Measurements from ENCODE around the gene PMVK.

GRCh38 chr1:154937085-154937987 is 817 bp upstream of the PMVK start:
- TF ChIP-seq, protein P1, sequence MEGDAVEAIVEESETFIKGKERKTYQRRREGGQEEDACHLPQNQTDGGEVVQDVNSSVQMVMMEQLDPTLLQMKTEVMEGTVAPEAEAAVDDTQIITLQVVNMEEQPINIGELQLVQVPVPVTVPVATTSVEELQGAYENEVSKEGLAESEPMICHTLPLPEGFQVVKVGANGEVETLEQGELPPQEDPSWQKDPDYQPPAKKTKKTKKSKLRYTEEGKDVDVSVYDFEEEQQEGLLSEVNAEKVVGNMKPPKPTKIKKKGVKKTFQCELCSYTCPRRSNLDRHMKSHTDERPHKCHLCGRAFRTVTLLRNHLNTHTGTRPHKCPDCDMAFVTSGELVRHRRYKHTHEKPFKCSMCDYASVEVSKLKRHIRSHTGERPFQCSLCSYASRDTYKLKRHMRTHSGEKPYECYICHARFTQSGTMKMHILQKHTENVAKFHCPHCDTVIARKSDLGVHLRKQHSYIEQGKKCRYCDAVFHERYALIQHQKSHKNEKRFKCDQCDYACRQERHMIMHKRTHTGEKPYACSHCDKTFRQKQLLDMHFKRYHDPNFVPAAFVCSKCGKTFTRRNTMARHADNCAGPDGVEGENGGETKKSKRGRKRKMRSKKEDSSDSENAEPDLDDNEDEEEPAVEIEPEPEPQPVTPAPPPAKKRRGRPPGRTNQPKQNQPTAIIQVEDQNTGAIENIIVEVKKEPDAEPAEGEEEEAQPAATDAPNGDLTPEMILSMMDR (conservative IDR thresholded peaks at IDR 0.05; ENCODE audit: low read depth, low read length) = peak; percentile 13; the same call in 1 of the 2 replicates
- TF ChIP-seq RAD21 (IDR thresholded peaks at IDR 0.05; ENCODE audit: low read length) = no peak
- peak; percentile 66; the same call in 1 of the 2 replicates for TF ChIP-seq POLR2A (IDR thresholded peaks at IDR 0.05; ENCODE audit: low read depth, low read length)
- TF ChIP-seq ELK1 (IDR thresholded peaks at IDR 0.05; ENCODE audit: borderline replicate concordance, low read depth, low read length) = no peak
- 0 out of 2 replicates have a peak, but pooled peaks have one; percentile 43 for TF ChIP-seq FOS (IDR thresholded peaks at IDR 0.05; ENCODE audit: low read depth, low read length)
- no peak for TF ChIP-seq MXI1 (IDR thresholded peaks at IDR 0.05; ENCODE audit: borderline replicate concordance, low read depth, low read length)
- peak; percentile 3; the same call in 1 of the 2 replicates for TF ChIP-seq NFE2L2 (IDR thresholded peaks at IDR 0.05; ENCODE audit: low read depth, low read length)
- TF ChIP-seq CEBPB (IDR thresholded peaks at IDR 0.05; ENCODE audit: low read depth, low read length) = 0 out of 2 replicates have a peak, but pooled peaks have one; percentile 4
- TF ChIP-seq, protein P2, sequence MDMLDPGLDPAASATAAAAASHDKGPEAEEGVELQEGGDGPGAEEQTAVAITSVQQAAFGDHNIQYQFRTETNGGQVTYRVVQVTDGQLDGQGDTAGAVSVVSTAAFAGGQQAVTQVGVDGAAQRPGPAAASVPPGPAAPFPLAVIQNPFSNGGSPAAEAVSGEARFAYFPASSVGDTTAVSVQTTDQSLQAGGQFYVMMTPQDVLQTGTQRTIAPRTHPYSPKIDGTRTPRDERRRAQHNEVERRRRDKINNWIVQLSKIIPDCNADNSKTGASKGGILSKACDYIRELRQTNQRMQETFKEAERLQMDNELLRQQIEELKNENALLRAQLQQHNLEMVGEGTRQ (IDR thresholded peaks at IDR 0.05; ENCODE audit: low read depth, low read length) = peak; percentile 24; the same call in 1 of the 2 replicates
- TF ChIP-seq MAZ (IDR thresholded peaks at IDR 0.05; ENCODE audit: borderline replicate concordance, low read depth, low read length) = peak; percentile 82
- no peak for TF ChIP-seq RCOR1 (IDR thresholded peaks at IDR 0.05; ENCODE audit: insufficient replicate concordance, low read length)
- peak; percentile 97 for TF ChIP-seq BHLHE40 (IDR thresholded peaks at IDR 0.05; ENCODE audit: low read depth, low read length)

All from IMR-90 (cell line).